Activated CD4-positive, alpha-beta T cell treated with anti-CD3 and anti-CD28 coated beads for 36 hours (primary cell): Measurements from ENCODE around the gene LONP2. TPM values are rescaled to one million over a fixed set of nuclear protein-coding genes. Genes with fewer than 3 reads are reported as not detected.
"Not testable (repeated sequence)": the region's sequence is repeated elsewhere in the genome, so short reads cannot be mapped to it uniquely, and the experiment has no call there.

Experiments used
- ATAC-seq: fragments of 200-7000 bp; cut with Tn5 transposase; one replicate; pipeline ENCODE4 v1.10.0; 2021; ENCODE audit warnings: mild to moderate bottlenecking, moderate library complexity
- CTCF ChIA-PET: fragments of 350-600 bp; sonication (Branson Sonifier 250); formaldehyde crosslinking; loops from one replicate; lab custom pipeline; 2021; ENCODE audit warnings: antibody characterized with exemption; lab: Charles Lee
- POLR2A ChIA-PET: fragments of 350-600 bp; sonication (Branson Sonifier 250); formaldehyde crosslinking; loops from one replicate; lab custom pipeline; 2021; ENCODE audit warnings: antibody characterized with exemption, inconsistent platforms; lab: Charles Lee
- DNase-seq: peaks from one replicate; pipeline ENCODE4 v3.0.0-alpha.2; 2020
- H3K27ac Mint-ChIP-seq: one replicate; pipeline ENCODE4 v1.8.0; 2021; ENCODE audit warnings: mixed read lengths
- H3K27me3 Mint-ChIP-seq: one replicate; pipeline ENCODE4 v1.8.0; 2021; ENCODE audit warnings: mixed read lengths
- H3K36me3 Mint-ChIP-seq: one replicate; pipeline ENCODE4 v1.8.0; 2021; ENCODE audit warnings: low read depth, mixed read lengths
- H3K4me1 Mint-ChIP-seq: one replicate; pipeline ENCODE4 v1.8.0; 2021; ENCODE audit warnings: mixed read lengths
- H3K4me3 Mint-ChIP-seq: one replicate; pipeline ENCODE4 v1.8.0; 2021; ENCODE audit warnings: mild to moderate bottlenecking, moderate library complexity, mixed read lengths
- H3K9me3 Mint-ChIP-seq: one replicate; pipeline ENCODE4 v1.8.0; 2021; ENCODE audit warnings: low read depth, mixed read lengths
- intact Hi-C, 2 experiments: fragments of 100-400 bp; cut with DNase I in 1 of 2; cut with micrococcal nuclease in 1 of 2; formaldehyde crosslinking; loops; one replicate each; pipeline versions ENCODE4 v1.14.2 to v1.15.1; 2022 to 2024; cut with DNase I, micrococcal nuclease
- total RNA-seq, 2 experiments: library from RNA; stranded (reverse); gene quantifications; one replicate each; pipeline ENCODE4 v1.2.3, GENCODE V29; 2021

LONP2 gene
- total RNA-seq, 2 experiments from 2014 or later, result 60.3 to 63.2 TPM

- H3K36me3 Mint-ChIP-seq, result peaks cover 1% of the 10 kb centered on the region
- peaks cover 46% of the 10 kb centered on the region for H3K4me1 Mint-ChIP-seq
- POLR2A ChIA-PET, result interaction anchor here (0.7 kb wide), 1 partner anchor 16 kb away, joined by 3 read pairs; the partner anchor contains the start of gene SIAH1
- CTCF ChIA-PET, result interaction anchor here (0.6 to 2.7 kb wide), 7 partner anchors 9 to 1536 kb away, joined by 3 to 13 read pairs (median 5); no protein-coding TSS in a partner anchor
- no peaks in the 10 kb centered on the region for H3K9me3 Mint-ChIP-seq
- H3K27ac Mint-ChIP-seq, result no peak overlapping the region
- no peaks in the 10 kb centered on the region for H3K27me3 Mint-ChIP-seq
- ATAC-seq (no peak), DNase-seq (no peak)
- intact Hi-C loops, result loop anchor here (5.0 kb wide), 3 partner anchors 88 to 253 kb away; no protein-coding TSS in a partner anchor
- H3K4me3 Mint-ChIP-seq, result no peak overlapping the region
Observed at GRCh38 chr16:48369765-48370164, 125.7 kb downstream of the LONP2 start.

DNA sequence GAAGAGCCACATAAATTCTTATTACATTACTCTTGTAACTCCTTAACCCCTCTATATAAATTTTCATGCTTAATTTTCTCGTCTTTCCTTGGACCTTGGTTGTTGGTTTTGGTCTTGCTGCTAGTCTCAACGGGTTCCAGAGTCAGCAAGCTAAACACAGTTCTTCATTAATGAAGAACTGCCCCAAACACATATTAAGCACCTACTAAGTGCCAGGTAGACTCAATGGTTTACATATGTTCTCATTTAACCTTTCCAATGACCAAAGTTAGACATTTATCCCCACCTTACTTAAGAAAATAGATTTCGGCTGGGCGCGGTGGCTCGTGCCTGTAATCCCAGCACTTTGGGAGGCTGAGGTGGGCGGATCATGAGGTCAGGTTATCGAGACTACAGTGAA is 126.1 kb downstream of the LONP2 start:
- no peaks in the 10 kb centered on the region for H3K9me3 Mint-ChIP-seq
- intact Hi-C loops, result no loop called here
- H3K27me3 Mint-ChIP-seq, result no peaks in the 10 kb centered on the region
- no peak for ATAC-seq
- no peaks in the 10 kb centered on the region for H3K36me3 Mint-ChIP-seq
- no peak for DNase-seq
- no peak overlapping the region for H3K27ac Mint-ChIP-seq
- H3K4me3 Mint-ChIP-seq, result no peak overlapping the region
- H3K4me1 Mint-ChIP-seq, result peaks cover 42% of the 10 kb centered on the region
- CTCF ChIA-PET, result interaction anchor here (0.9 to 2.7 kb wide), 4 partner anchors 10 to 259 kb away, joined by 3 to 13 read pairs (median 8); no protein-coding TSS in a partner anchor
- POLR2A ChIA-PET, result interaction anchor here (0.7 kb wide), 1 partner anchor 15 kb away, joined by 3 read pairs; the partner anchor contains the start of gene SIAH1

GRCh38 chr16:48370668-48371392 is 126.7 kb downstream of the LONP2 start:
- DNase-seq, H3K9me3 Mint-ChIP-seq, H3K27ac Mint-ChIP-seq, H3K4me3 Mint-ChIP-seq, H3K27me3 Mint-ChIP-seq, ATAC-seq, H3K36me3 Mint-ChIP-seq, intact Hi-C loops: not testable (repeated sequence)
- ChIA-PET CTCF (interaction anchor here (0.9 to 2.7 kb wide), 3 partner anchors 15 to 259 kb away, joined by 3 to 13 read pairs (median 12); no protein-coding TSS in a partner anchor), POLR2A (interaction anchor here (0.5 kb wide), 1 partner anchor 10 kb away, joined by 11 read pairs; no protein-coding TSS in a partner anchor)
- H3K4me1 Mint-ChIP-seq, result peaks cover 37% of the 10 kb centered on the region

DNA sequence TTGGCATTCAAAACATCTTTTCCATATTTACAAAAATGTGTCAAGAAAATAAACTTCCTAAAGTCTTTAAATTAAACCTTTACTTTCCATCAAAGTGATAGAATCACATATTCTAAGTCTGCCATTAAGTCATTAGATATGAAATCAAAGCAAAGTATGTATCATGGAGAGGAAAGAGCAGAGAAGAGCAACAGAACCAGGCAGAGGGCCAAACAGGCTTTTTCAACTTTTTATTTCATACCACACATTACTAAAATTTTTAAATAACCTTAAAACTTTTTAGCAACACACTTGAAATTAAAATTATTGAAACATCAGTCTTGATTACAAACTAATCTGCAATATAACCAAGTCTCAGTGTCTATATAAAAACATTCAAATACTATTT is 127.3 kb downstream of the LONP2 start:
- H3K27ac Mint-ChIP-seq, result no peak overlapping the region
- no peaks in the 10 kb centered on the region for H3K27me3 Mint-ChIP-seq

DNA sequence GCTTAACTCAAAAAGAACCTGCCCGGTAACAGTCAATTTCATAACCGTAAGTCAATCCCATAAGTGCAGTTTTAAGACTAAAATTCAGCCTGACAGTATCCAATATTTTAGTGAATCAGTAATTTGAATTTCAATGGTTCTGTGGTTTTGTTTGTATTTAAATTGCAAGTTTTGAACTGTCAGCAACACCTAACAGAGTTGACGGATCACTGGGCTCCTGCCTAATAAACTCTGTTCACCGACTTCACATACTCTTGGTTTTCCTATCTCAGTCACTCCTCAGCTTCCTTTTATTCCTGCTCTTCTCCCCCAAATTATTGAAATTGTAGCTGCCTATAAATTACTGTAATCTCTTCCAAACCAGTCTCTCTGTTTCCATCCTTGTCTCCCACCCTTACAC is 128.6 kb downstream of the LONP2 start:
- Mint-ChIP-seq H3K4me1 (peaks cover 29% of the 10 kb centered on the region), H3K4me3 (no peak overlapping the region), H3K36me3 (no peaks in the 10 kb centered on the region), H3K9me3 (no peaks in the 10 kb centered on the region), H3K27me3 (no peaks in the 10 kb centered on the region), H3K27ac (no peak overlapping the region)
- intact Hi-C loops, result no loop called here
- ATAC-seq (no peak), DNase-seq (no peak)
- ChIA-PET CTCF (no interaction called here), POLR2A (no interaction called here)

More for the DNA sequence above, 127.3 kb downstream of the LONP2 start:
- no peak for DNase-seq
- Mint-ChIP-seq H3K9me3 (no peaks in the 10 kb centered on the region), H3K36me3 (no peaks in the 10 kb centered on the region), H3K4me1 (peaks cover 35% of the 10 kb centered on the region), H3K4me3 (no peak overlapping the region)
- no peak for ATAC-seq
- intact Hi-C loops, result no loop called here
- POLR2A ChIA-PET, result no interaction called here
- CTCF ChIA-PET, result interaction anchor here (2.7 kb wide), 1 partner anchor 258 kb away, joined by 13 read pairs; no protein-coding TSS in a partner anchor

DNA sequence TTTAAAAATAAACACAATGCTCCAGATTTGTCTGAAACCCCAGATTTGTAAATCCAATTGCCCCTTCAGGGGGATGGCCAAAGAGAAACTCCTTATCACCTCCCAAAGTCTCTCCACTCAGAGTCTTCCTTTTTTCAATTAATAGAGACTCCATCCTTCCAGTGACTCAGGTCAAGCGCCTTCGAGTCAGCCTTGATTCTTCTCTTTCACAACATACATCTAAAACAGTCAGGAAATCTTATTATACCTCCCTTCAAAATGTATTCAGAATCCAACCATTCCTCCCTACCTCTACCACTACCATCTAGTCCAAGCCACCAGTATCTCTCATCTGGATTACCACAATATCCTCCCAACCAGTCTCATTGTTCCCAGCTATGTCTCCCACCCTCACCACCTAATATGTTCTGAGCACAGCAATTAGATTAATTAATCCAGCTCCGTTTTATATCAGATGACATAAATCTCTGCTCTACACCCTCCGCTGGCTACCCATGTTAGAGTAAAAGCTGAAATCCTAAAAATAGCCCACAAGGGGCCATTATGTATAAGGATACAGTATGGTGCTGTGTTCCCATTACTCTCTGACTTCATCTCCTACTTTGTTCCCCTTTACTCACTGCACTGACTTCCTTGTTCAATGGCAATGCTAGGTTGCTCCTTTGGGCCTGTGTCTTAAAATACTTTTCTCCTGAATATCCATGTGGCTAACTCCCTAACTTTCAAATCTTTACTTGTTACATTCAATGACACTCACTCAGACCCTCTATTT is 129.3 kb downstream of the LONP2 start:
- peaks cover 28% of the 10 kb centered on the region for H3K4me1 Mint-ChIP-seq
- DNase-seq (no peak), ATAC-seq (no peak)
- H3K9me3 Mint-ChIP-seq, result no peaks in the 10 kb centered on the region
- ChIA-PET CTCF (no interaction called here), POLR2A (no interaction called here)
- H3K4me3 Mint-ChIP-seq, result no peak overlapping the region
- H3K27me3 Mint-ChIP-seq, result no peaks in the 10 kb centered on the region
- intact Hi-C loops, result no loop called here
- no peaks in the 10 kb centered on the region for H3K36me3 Mint-ChIP-seq
- H3K27ac Mint-ChIP-seq, result no peak overlapping the region

GRCh38 chr16:48374255-48374654 is 130.2 kb downstream of the LONP2 start:
- Mint-ChIP-seq H3K9me3 (no peaks in the 10 kb centered on the region), H3K27me3 (no peaks in the 10 kb centered on the region), H3K27ac (no peak overlapping the region), H3K4me1 (peaks cover 34% of the 10 kb centered on the region), H3K36me3 (no peaks in the 10 kb centered on the region), H3K4me3 (no peak overlapping the region)
- intact Hi-C loops, result no loop called here
- POLR2A ChIA-PET, result no interaction called here
- no peak for ATAC-seq
- CTCF ChIA-PET, result no interaction called here
- no peak for DNase-seq

- H3K36me3 Mint-ChIP-seq, H3K27ac Mint-ChIP-seq, DNase-seq, intact Hi-C loops, H3K9me3 Mint-ChIP-seq, ATAC-seq, H3K4me3 Mint-ChIP-seq, H3K27me3 Mint-ChIP-seq: not testable (repeated sequence)
- H3K4me1 Mint-ChIP-seq, result peaks cover 43% of the 10 kb centered on the region
- CTCF ChIA-PET, result interaction anchor here (2.1 kb wide), 1 partner anchor 11 kb away, joined by 7 read pairs; no protein-coding TSS in a partner anchor
- POLR2A ChIA-PET, result interaction anchor here (0.6 kb wide), 1 partner anchor 11 kb away, joined by 5 read pairs; no protein-coding TSS in a partner anchor
Observed at GRCh38 chr16:48377301-48377700, 133.2 kb downstream of the LONP2 start.

DNA sequence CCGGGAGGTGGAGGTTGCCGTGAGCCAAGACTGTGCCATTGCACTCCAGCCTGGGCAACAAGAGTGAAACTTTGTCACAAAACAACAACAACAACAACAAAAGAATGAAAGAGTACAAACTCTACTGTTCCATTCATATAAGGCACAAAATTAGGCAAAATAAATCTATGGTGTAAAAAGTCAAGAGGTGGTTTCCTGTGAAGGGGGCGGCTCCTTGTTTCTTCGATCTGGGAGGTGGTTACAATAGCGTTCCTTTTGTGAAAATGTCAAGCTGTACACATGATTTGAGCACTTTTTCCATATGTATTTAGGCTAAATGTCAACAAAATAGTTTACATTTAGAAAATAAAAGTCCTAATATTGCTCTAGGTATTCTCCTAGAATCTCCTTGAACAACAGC is 134.2 kb downstream of the LONP2 start:
- Mint-ChIP-seq H3K36me3 (peaks cover 3% of the 10 kb centered on the region), H3K9me3 (no peaks in the 10 kb centered on the region), H3K27ac (no peak overlapping the region), H3K4me1 (peaks cover 47% of the 10 kb centered on the region), H3K27me3 (no peaks in the 10 kb centered on the region), H3K4me3 (no peak overlapping the region)
- DNase-seq, result no peak
- ATAC-seq, result no peak
- POLR2A ChIA-PET, result interaction anchor here (0.6 kb wide), 1 partner anchor 12 kb away, joined by 5 read pairs; no protein-coding TSS in a partner anchor
- CTCF ChIA-PET, result interaction anchor here (2.1 kb wide), 1 partner anchor 12 kb away, joined by 7 read pairs; no protein-coding TSS in a partner anchor
- intact Hi-C loops, result no loop called here

- CTCF ChIA-PET, result interaction anchor here (2.1 kb wide), 1 partner anchor 13 kb away, joined by 7 read pairs; no protein-coding TSS in a partner anchor
- Mint-ChIP-seq H3K4me3 (no peak overlapping the region), H3K36me3 (peaks cover 3% of the 10 kb centered on the region), H3K9me3 (no peaks in the 10 kb centered on the region), H3K4me1 (peaks cover 52% of the 10 kb centered on the region), H3K27ac (no peak overlapping the region), H3K27me3 (no peaks in the 10 kb centered on the region)
- POLR2A ChIA-PET, result no interaction called here
- DNase-seq, result no peak
- intact Hi-C loops, result no loop called here
- no peak for ATAC-seq
Observed at GRCh38 chr16:48378836-48379235, 134.7 kb downstream of the LONP2 start.

DNA sequence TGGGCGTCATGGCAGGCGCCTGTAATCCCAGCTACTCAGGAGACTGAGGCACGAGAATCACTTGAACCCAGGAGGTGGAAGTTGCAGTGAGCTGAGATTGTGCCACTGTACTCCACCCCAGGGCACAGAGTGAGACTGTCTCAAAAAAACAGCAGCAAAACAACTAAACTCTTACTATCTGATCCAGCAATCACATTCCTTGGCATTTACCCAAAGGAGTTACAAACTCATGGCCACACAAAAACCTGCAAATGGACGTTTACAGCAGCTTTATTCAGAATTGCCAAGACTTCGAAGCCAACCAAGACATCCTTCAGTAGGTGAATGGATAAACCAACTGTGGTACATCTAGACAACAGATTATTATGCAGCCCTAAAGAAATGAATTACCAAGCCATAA is 137.1 kb downstream of the LONP2 start:
- Mint-ChIP-seq H3K27me3 (no peaks in the 10 kb centered on the region), H3K27ac (no peak overlapping the region), H3K36me3 (peaks cover 3% of the 10 kb centered on the region), H3K4me3 (no peak overlapping the region), H3K9me3 (no peaks in the 10 kb centered on the region), H3K4me1 (peaks cover 52% of the 10 kb centered on the region)
- intact Hi-C loops, result loop anchor here in 1 of 2 experiments (10.0 kb wide), 2 partner anchors 1546 to 1696 kb away; partner anchors contain the start of genes C16orf87, ORC6 and VPS35
- DNase-seq (no peak), ATAC-seq (no peak)
- CTCF ChIA-PET, result interaction anchor here (1.2 to 1.8 kb wide), 2 partner anchors 20 to 242 kb away, joined by 3 to 5 read pairs; no protein-coding TSS in a partner anchor
- POLR2A ChIA-PET, result no interaction called here
